HUES48 (cell line): ENCODE data around the gene RBP5.
"Not testable (repeated sequence)": the region's sequence is repeated elsewhere in the genome, so short reads cannot be mapped to it uniquely, and the experiment has no call there.

ENCODE experiments used
- H3K27ac ChIP-seq: one replicate; pipeline ENCODE4 v1.7.0; 2013; ENCODE audit warnings: low read depth, low read length, inconsistent platforms
- H3K27me3 ChIP-seq: 2 replicates; pipeline ENCODE4 v1.6.1; 2013; ENCODE audit warnings: mild to moderate bottlenecking, low read length; ENCODE audit not compliant: control insufficient read depth, insufficient read depth
- H3K36me3 ChIP-seq: 2 replicates; pipeline ENCODE4 v1.6.1; 2013; ENCODE audit warnings: low read length; ENCODE audit not compliant: control insufficient read depth, insufficient read depth
- H3K4me1 ChIP-seq: 2 replicates; pipeline ENCODE4 v1.6.1; 2013; ENCODE audit warnings: mild to moderate bottlenecking, low read length; ENCODE audit not compliant: control insufficient read depth, insufficient read depth
- H3K4me3 ChIP-seq: 2 replicates; pipeline ENCODE4 v1.5.1; 2013; ENCODE audit warnings: mild to moderate bottlenecking, low read depth, low read length
- H3K9ac ChIP-seq: 2 replicates; pipeline ENCODE4 v1.6.1; 2013; ENCODE audit warnings: mild to moderate bottlenecking, low read depth, low read length, moderate library complexity
- H3K9me3 ChIP-seq: 2 replicates; pipeline ENCODE4 v1.6.1; 2013; ENCODE audit warnings: low read length; ENCODE audit not compliant: control insufficient read depth, insufficient read depth

Gene RBP5

DNA sequence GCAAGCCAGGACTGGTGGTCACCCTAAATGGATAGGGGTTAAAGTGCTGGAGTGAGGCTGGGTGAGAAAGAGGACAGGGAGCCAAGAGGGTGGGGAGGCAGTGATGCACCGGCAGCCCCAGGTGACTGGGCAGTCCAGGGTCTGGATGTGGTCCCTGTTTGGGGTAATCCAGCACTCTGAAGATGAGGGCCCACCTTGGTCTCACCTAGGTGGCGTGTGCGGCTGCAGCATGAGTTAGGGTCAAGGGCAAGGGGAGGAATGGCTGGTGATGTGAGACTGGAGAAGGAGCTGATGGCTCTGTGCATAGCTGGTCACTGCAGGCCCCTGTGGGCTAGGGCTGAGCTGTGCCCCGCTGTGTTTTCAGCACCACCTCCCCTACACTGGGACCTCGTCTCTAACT is 18.0 kb downstream of the RBP5 start:
- Histone ChIP-seq H3K9me3 (no peaks in the 10 kb centered on the region; the same call in 1 of the 2 replicates), H3K4me1 (peaks cover 7% of the 10 kb centered on the region; the same call in 1 of the 2 replicates), H3K27ac (no peak overlapping the region), H3K36me3 (no peaks in the 10 kb centered on the region), H3K9ac (no peak overlapping the region), H3K4me3 (no peak overlapping the region), H3K27me3 (no peaks in the 10 kb centered on the region)

DNA sequence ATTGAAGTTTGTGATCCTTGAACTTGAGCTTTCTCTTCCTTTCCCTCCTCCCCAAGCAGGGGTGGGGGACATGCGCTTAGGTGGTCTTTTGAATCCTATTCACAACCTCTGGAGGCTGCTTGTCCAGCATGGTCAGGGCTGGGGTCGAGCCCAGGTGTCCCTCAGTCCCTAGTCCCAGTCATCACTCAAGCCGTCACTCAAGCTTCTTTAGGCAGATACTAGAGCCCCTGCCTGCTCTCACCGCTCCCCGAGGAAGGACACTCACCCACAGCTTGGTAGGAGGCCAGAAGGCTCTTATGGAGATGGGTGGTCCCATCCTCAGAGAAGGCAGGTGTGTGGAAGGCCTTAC is 19.1 kb downstream of the RBP5 start:
- no peaks in the 10 kb centered on the region for H3K36me3 ChIP-seq
- no peak overlapping the region for H3K9ac ChIP-seq
- peaks cover 7% of the 10 kb centered on the region; the same call in 1 of the 2 replicates for H3K4me1 ChIP-seq
- no peaks in the 10 kb centered on the region; the same call in 1 of the 2 replicates for H3K9me3 ChIP-seq
- no peaks in the 10 kb centered on the region for H3K27me3 ChIP-seq
- no peak overlapping the region for H3K4me3 ChIP-seq
- no peak overlapping the region for H3K27ac ChIP-seq

DNA sequence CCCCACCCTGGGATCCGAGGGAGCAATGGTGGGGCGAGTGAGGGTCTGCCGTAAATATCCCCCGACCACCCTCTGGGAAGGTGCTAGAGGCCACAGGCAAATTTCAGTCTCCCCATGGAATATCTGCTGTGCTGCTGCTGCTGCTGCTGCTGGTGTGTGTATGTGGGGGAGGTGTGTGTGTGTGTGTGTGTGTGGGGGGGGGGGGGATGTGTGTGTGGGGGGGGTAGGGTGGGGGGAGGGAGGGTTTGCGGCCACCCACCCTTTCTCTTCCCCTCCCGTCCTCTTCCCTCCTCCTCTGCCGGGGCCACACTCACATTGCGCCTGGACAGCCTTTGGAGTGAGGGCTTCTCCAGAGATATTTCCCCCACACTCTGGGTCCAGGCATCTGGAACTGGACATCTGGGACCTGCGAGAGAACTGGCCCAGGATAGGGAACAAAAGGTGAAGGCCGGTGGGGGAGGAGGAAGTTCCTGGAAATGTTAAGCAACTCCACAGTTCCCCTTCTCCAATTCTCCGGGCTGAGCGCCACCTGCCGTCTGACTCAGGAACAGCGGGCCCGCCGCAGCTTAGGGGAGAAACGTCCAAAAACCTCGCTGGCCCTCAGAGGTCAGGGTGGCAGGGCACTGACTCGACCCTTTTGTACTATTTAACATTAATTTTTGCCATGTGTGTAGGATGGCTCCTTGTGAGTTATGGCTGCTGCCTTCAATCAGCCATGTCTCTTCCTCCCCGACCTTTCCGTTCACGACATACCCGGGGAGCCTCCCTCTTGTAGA is 19.7 kb downstream of the RBP5 start, which contains the start of gene C1RL:
TSS of gene C1RL (minus strand) at position 419 of the 776 bp plus-strand sequence. CDS start at position 385, 34 bp downstream.
- peaks cover 7% of the 10 kb centered on the region; the same call in 1 of the 2 replicates for H3K4me1 ChIP-seq
- no peaks in the 10 kb centered on the region for H3K27me3 ChIP-seq
- H3K27ac ChIP-seq = peak within 1 kb of the TSS; percentile 77
- no peaks in the 10 kb centered on the region for H3K36me3 ChIP-seq
- H3K9me3 ChIP-seq = no peaks in the 10 kb centered on the region; the same call in 1 of the 2 replicates
- peak within 1 kb of the TSS; percentile 67 for H3K9ac ChIP-seq
- peak within 1 kb of the TSS; percentile 73 for H3K4me3 ChIP-seq

DNA sequence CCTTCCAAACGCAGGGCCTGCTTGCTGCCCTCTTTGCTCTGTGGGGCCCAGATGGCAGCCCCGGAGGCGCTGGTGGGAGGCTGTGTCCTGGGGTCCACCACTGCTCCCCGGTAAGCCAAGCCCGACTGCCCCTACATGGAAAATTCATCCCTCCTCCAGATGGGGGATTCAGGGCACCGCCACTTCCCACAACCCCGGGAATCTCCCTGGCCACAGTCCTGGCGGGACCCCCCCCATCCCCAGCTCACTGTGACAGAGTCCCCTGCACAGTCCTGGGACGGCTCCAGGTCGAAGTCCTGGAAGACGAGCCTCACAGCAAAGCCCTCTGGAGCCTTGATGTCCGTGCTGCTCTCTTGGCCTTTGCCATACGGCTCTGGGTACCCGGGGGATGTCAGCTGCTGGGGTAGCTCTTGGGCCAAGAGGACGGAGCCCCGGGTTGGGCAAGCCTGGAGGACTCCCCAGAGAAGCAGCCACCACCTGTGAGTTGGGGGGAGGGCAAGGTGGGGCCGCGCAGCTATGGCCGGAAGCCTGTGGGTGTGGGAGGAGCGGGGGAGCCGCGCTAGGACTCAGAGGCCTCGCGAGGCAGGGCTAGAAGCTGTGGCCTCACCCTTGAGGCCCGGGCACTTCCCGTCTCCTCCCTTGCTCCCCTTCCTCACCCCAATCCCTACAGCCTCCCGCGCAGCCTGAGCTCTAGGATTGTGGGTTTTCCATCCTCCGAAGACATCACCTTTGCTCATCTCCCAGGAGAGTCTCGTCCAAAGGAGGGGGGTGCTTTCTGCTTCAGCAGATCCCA is 20.5 kb downstream of the RBP5 start:
- H3K9me3 ChIP-seq = no peaks in the 10 kb centered on the region; the same call in 1 of the 2 replicates
- H3K4me3 ChIP-seq = peak overlapping the region; percentile 73
- peak overlapping the region; percentile 18; the same call in 1 of the 2 replicates for H3K9ac ChIP-seq
- H3K36me3 ChIP-seq = no peaks in the 10 kb centered on the region
- H3K27me3 ChIP-seq = no peaks in the 10 kb centered on the region
- H3K4me1 ChIP-seq = peaks cover 7% of the 10 kb centered on the region; the same call in 1 of the 2 replicates
- H3K27ac ChIP-seq = peak overlapping the region; percentile 72

DNA sequence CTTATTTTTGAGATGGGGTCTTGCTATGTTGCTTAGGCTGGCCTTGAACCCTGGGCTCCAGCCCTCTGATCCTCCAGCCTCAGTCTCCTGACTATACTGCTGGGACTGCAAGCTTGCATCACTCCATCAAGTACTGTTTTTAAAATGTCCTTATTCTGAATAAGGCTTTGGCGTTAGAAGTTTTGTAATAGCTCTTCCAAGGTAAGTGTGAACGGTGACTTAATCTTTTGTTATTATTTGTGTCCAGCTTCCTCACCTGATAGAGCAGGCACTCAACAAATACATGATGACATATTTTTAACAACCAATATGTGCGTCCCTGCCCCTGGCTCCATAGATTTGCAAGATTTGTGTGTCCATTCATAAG is 21.1 kb downstream of the RBP5 start:
- H3K27ac ChIP-seq = peak overlapping the region; percentile 72
- H3K27me3 ChIP-seq = no peaks in the 10 kb centered on the region
- H3K4me3 ChIP-seq = peak overlapping the region; percentile 73; the same call in 1 of the 2 replicates
- H3K9ac ChIP-seq = no peak overlapping the region
- H3K9me3 ChIP-seq = no peaks in the 10 kb centered on the region; the same call in 1 of the 2 replicates
- H3K4me1 ChIP-seq = peaks cover 7% of the 10 kb centered on the region; the same call in 1 of the 2 replicates
- no peaks in the 10 kb centered on the region for H3K36me3 ChIP-seq

DNA sequence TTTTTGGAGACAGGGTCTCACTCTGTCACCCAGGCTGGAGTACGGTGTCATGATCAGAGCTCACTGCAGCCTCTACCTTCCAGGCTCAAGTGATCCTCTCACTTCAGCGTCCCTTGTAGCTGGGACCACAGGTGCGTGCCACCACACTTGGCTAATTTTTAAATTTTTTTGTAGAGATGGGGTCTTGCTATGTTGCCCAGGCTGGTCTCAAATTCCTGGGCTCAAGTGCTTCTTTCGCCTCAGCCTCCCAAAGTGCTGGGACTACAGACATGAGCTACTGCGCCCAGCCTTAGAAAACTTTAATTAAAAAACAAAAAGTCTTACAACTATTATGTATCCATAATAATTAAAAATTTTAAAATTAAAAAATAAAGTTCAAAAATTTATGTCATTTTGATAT is 21.5 kb downstream of the RBP5 start:
- H3K4me3 ChIP-seq, H3K9me3 ChIP-seq, H3K27ac ChIP-seq, H3K4me1 ChIP-seq, H3K27me3 ChIP-seq, H3K36me3 ChIP-seq, H3K9ac ChIP-seq: not testable (repeated sequence)

DNA sequence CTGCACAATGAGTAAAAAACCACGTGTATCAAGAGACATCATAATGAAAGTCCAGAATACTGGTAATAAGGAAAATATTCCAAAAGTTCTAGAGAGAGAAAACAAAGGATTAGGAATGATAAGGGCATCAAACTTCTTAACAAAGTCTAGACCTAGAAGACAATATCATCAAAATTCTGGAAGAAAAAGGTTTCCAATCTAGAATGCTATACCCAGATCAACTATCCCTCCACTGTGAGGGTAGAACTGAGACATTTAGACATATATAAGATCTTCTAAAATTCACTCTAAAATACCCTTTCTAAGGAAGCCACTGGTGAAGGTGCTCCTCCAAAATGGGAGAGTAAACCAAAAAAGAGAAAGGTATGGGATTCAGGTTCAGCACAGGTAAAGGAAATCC is 22.6 kb downstream of the RBP5 start:
- Histone ChIP-seq H3K9ac (no peak overlapping the region), H3K4me1 (peaks cover 7% of the 10 kb centered on the region; the same call in 1 of the 2 replicates), H3K36me3 (no peaks in the 10 kb centered on the region), H3K4me3 (no peak overlapping the region), H3K9me3 (no peaks in the 10 kb centered on the region; the same call in 1 of the 2 replicates), H3K27ac (no peak overlapping the region), H3K27me3 (no peaks in the 10 kb centered on the region)

DNA sequence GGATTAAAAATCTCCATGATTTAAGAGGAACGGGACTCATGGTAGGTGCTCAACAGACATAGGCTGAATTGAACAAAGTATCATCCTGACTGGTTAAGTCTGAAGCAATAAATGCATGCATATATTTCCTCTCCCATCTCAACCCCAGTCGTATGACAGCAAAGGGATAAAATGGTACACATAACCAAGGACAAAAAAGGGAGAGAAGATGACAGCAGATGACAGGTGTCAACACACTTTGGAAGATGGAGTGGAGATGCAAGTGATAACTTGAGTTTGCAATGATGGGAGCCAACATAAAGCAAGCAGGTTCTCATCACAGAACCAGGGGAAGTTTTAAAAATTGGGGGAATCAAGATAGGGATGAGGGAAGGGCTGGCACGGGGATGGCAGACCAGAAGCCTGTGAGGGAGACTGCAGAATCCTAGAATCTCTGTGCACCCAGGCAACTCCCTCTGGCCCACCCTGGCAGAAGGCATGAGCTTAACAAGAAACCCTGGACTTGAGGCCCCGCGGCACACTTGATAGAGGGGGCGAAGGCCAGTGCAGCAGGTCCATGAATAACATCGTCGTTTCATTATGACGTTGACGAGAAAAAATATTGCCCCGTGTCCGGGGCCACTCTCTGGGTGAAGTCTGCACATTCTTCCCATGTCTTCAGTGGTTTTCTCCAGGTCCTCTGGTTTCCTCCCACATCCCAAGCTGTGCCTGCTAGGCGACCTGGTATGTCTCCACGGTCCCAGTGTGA is 24.7 kb downstream of the RBP5 start:
- Histone ChIP-seq H3K4me1 (peaks cover 7% of the 10 kb centered on the region; the same call in 1 of the 2 replicates), H3K4me3 (no peak overlapping the region), H3K27me3 (no peaks in the 10 kb centered on the region), H3K9ac (no peak overlapping the region), H3K9me3 (no peaks in the 10 kb centered on the region; the same call in 1 of the 2 replicates), H3K27ac (no peak overlapping the region), H3K36me3 (no peaks in the 10 kb centered on the region)

DNA sequence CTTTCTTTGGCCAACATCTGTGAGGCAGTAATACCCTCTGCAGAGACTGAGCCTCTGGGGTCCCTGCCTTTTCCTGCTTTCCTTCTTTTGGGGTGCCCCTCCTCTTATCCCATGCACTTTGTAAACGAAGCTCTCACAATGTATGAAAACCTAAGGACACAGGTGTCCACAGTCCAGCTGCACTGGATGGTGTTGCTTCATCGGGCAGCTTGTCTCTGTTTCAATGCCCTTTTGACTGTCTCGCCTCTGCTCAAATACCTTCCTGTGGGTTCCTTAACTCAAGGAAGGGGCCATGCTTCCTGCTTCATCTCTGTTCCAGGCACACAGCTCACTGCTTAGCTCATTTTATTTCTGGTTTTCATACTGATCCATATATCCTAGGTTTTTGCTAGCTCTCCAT is 26.1 kb downstream of the RBP5 start:
- H3K27ac ChIP-seq = no peak overlapping the region
- no peak overlapping the region for H3K9ac ChIP-seq
- H3K4me1 ChIP-seq = peaks cover under 1% of the 10 kb centered on the region; the same call in 1 of the 2 replicates
- H3K9me3 ChIP-seq = no peaks in the 10 kb centered on the region; the same call in 1 of the 2 replicates
- H3K4me3 ChIP-seq = no peak overlapping the region
- no peaks in the 10 kb centered on the region for H3K36me3 ChIP-seq
- no peaks in the 10 kb centered on the region for H3K27me3 ChIP-seq

DNA sequence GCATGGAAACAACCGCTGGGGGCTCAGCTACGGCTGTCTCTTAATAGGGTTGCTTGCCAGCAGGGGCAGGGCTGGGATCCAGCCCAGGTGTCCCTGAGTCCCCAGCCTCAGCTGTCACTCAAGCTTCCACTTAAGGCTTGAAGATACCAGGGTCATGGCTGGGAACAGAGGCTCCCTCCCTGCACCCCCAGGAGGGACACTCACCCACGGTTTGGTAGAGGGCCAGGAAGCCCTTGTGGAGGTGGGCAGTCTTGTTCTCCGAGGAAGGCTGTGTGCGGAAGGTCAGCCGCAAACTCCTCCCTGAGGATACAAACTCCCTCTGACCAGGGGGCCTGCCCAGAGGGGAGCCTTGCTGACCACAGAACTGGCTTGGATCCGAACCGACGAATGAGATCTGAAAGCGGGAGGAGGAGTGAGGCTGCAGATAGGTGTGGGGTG is 27.0 kb downstream of the RBP5 start:
- Histone ChIP-seq H3K4me3 (no peak overlapping the region), H3K27ac (no peak overlapping the region), H3K4me1 (no peaks in the 10 kb centered on the region), H3K36me3 (no peaks in the 10 kb centered on the region), H3K9me3 (no peaks in the 10 kb centered on the region; the same call in 1 of the 2 replicates), H3K9ac (no peak overlapping the region), H3K27me3 (no peaks in the 10 kb centered on the region)
